ENCODE data around the gene DRC7. TPM values are rescaled to one million over a fixed set of nuclear protein-coding genes. Genes with fewer than 3 reads are reported as not detected.

DRC7 gene
- total RNA-seq, 1 donor from 2014 or later = 0.16 TPM

- Mint-ChIP-seq H3K36me3 (ENCODE audit: low read depth) (no peaks in the 10 kb centered on the region), H3K4me3 (no peak overlapping the region), H3K4me1 (peaks cover 25% of the 10 kb centered on the region), H3K27ac (ENCODE audit: unreplicated experiment) (no peak overlapping the region), H3K9me3 (no peaks in the 10 kb centered on the region), H3K27me3 (ENCODE audit: low read depth) (no peaks in the 10 kb centered on the region)
- no peak for DNase-seq (ENCODE audit: low read depth, low spot score)
- TF ChIP-seq CTCF (conservative IDR thresholded peaks at IDR 0.05) = no peak
These were observed 5.3 kb downstream of the DRC7 start for GRCh38 chr16:57699899-57700298.

GRCh38 chr16:57700781-57701551, 6.4 kb downstream of the DRC7 start:
- Mint-ChIP-seq H3K27me3 (ENCODE audit: low read depth) (no peaks in the 10 kb centered on the region), H3K4me3 (peak overlapping the region; percentile 8), H3K4me1 (peaks cover 21% of the 10 kb centered on the region), H3K27ac (ENCODE audit: unreplicated experiment) (peak overlapping the region; percentile 63), H3K36me3 (ENCODE audit: low read depth) (no peaks in the 10 kb centered on the region), H3K9me3 (no peaks in the 10 kb centered on the region)
- no peak for TF ChIP-seq CTCF (conservative IDR thresholded peaks at IDR 0.05)
- DNase-seq (ENCODE audit: low read depth, low spot score) = peak; percentile 18

GRCh38 chr16:57701759-57702371, 7.3 kb downstream of the DRC7 start:
- Mint-ChIP-seq H3K27me3 (ENCODE audit: low read depth) (no peaks in the 10 kb centered on the region), H3K9me3 (no peaks in the 10 kb centered on the region), H3K4me1 (peaks cover 21% of the 10 kb centered on the region), H3K27ac (ENCODE audit: unreplicated experiment) (no peak overlapping the region), H3K36me3 (ENCODE audit: low read depth) (no peaks in the 10 kb centered on the region), H3K4me3 (no peak overlapping the region)
- DNase-seq (ENCODE audit: low read depth, low spot score) = no peak
- no peak for TF ChIP-seq CTCF (conservative IDR thresholded peaks at IDR 0.05)

GRCh38 chr16:57703416-57704010, 8.9 kb downstream of the DRC7 start:
- Mint-ChIP-seq H3K36me3 (ENCODE audit: low read depth) (no peaks in the 10 kb centered on the region), H3K9me3 (no peaks in the 10 kb centered on the region), H3K27ac (ENCODE audit: unreplicated experiment) (no peak overlapping the region), H3K27me3 (ENCODE audit: low read depth) (no peaks in the 10 kb centered on the region), H3K4me3 (no peak overlapping the region), H3K4me1 (peaks cover 21% of the 10 kb centered on the region)
- no peak for TF ChIP-seq CTCF (conservative IDR thresholded peaks at IDR 0.05)
- no peak for DNase-seq (ENCODE audit: low read depth, low spot score)

- Mint-ChIP-seq H3K36me3 (ENCODE audit: low read depth) (no peaks in the 10 kb centered on the region), H3K27ac (ENCODE audit: unreplicated experiment) (no peak overlapping the region), H3K27me3 (ENCODE audit: low read depth) (no peaks in the 10 kb centered on the region), H3K4me1 (peaks cover 21% of the 10 kb centered on the region), H3K9me3 (no peaks in the 10 kb centered on the region), H3K4me3 (no peak overlapping the region)
- DNase-seq (ENCODE audit: low read depth, low spot score) = no peak
- no peak for TF ChIP-seq CTCF (conservative IDR thresholded peaks at IDR 0.05)
These were observed 9.7 kb downstream of the DRC7 start for GRCh38 chr16:57704011-57704904.
